Stimulated activated CD8-positive, alpha-beta memory T cell treated with anti-CD3 and anti-CD28 coated beads, Interleukin-7, amount 100 ng/mL, for 24 hours (primary cell): ENCODE measurements around the gene COPZ1.
A peak's percentile ranks its signal among the peaks of the same experiment; 100 is the strongest.

Source experiments
- DNase-seq: peaks from one replicate; pipeline ENCODE4 v3.0.0-alpha.2; 2020; ENCODE audit warnings: low read depth

Gene COPZ1

GRCh38 chr12:54394986-54395385, 70.1 kb downstream of the COPZ1 start:
- DNase-seq: no peak

GRCh38 chr12:54395545-54395944, 70.6 kb downstream of the COPZ1 start:
- no peak for DNase-seq

GRCh38 chr12:54397157-54397556, 72.2 kb downstream of the COPZ1 start:
- DNase-seq: no peak

- DNase-seq: no peak
Observed at GRCh38 chr12:54398218-54398617, 73.3 kb downstream of the COPZ1 start.

- peak; percentile 90 for DNase-seq
Observed at GRCh38 chr12:54398995-54399793, 74.3 kb downstream of the COPZ1 start.

GRCh38 chr12:54401119-54401518, 76.2 kb downstream of the COPZ1 start:
- DNase-seq: no peak
